GM19438 (cell line): Measurements from ENCODE around the gene DGKQ.
A peak's percentile ranks its signal among the peaks of the same experiment; 100 is the strongest.
"Not testable (repeated sequence)": the region's sequence is repeated elsewhere in the genome, so short reads cannot be mapped to it uniquely, and the experiment has no call there.

Experiments used
- ATAC-seq: cut with Tn5 transposase; IDR thresholded peaks from one replicate; pipeline ENCODE4 v1.9.1; 2021; ENCODE audit warnings: low read depth; ENCODE audit not compliant: unreplicated experiment

The DGKQ gene

DNA sequence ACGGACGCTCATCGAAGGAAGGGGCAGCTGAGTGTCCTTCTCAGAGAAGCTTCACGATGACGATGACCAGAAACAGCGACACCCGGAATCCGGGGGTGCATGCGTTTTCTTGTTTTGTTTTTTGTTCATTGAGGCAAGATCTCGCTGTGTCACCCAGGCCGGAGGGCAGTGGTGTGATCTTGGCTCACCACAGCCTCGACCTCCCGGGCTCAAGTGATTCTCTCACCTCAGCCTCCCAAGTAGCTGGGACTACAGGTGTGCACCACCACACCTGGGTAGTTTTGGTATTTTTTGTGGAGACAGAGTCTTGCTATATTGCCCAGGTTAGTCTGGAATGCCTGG is 19.8 kb downstream of the DGKQ start:
- ATAC-seq: no peak

- ATAC-seq: no peak
Observed at GRCh38 chr4:952881-953573, 20.3 kb downstream of the DGKQ start.

- ATAC-seq: no peak
Observed at GRCh38 chr4:951594-952468, 21.5 kb downstream of the DGKQ start.

- no peak for ATAC-seq
Observed at GRCh38 chr4:951186-951585, 22.2 kb downstream of the DGKQ start.

- no peak for ATAC-seq
Observed at GRCh38 chr4:950136-951020, 23.0 kb downstream of the DGKQ start.

DNA sequence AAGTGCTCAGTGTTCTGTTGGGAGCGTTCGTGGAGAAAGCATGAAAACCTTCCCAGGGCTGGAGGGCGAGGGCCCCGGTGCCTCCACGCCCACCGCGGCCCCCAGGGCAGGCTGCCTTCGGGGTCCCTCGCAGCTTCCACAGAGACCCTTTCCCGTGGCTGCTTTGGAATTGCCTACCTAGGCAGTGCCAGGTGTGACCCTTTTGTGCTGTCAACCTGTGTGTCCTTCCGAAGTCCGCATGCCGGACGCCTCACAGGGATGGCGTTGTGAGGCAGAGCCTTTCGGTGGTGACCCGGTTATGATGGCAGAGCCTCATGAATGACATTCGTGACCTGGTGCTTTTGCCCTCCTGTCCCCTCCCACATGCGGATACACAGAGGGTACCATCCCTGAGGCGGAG is 23.7 kb downstream of the DGKQ start:
- no peak for ATAC-seq

DNA sequence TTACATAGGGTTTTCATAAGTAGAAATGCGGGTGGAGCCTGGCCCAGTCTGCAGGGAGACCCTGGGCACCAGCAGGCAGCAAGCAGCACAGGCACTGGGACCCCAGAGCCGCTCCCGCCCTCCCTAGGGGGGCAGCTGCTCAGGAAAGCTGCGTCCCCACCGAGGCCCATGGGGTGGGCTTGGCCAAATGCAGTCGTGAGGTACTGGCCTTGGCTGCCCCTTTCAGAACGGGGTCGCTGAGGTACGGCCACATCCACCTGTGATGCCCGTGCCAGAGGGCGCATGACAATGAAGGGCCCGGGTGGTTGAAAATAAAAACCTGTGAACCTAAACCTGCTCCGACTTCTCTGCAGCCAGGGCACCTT is 24.5 kb downstream of the DGKQ start:
- ATAC-seq: no peak

DNA sequence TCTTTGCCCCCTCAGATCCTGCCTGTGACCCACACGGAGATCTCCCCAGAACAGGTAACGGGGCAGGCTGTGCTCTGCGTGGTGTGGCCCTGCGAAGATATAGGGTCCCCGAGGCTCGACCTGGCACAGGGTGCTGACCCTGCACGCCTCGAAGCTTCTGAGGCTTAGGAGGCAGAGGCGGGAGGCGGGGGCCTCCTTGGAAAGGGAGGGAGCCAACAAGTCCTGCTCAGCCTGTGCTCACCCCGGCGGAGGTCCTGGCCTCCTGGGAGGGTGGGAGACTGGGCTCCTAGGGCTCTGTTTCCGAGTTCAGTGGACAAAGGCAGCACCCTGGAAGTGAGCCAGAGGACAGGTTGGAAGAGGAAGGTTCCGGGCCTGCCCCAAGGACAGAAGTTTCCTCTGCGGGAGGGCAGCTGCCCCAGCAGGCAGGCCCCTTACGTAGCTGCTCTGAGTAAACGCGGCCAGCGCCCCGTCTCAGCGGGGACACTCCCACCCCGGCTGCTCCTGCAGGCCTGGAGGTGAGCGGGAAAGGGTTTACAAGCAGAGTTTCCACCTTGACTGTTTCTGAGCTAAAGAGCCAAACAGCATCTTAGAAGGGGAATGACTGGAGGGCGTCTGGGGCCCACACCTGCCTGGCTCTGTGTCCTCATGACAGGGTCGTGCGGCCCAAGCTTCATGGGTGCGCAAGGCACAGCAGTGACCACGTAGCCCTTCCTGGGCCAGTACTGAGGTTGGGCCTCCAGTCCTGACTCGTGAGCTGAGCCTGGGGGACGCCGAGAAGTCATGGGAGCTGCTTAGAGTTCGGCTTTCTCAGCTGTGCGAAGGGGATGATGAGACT is 25.1 kb downstream of the DGKQ start:
- ATAC-seq: no peak

DNA sequence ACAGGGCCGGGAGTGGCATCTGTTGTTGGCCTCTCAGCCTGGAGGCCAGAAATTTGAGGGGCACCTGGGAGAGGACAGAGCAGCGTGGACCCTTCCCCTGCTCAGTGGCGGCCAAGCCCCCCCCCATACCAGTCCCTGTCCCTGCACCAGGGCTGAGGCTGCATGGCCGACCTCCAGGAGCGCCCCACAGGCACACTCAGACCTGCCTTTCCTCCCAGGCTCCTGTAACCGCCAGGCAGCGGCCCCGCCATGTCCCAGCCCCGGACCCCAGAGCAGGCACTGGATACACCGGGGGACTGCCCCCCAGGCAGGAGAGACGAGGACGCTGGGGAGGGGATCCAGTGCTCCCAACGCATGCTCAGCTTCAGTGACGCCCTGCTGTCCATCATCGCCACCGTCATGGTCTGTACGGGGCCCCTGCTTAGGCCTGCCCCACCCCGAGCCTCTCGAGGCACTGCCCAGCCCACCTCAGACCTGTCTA is 25.8 kb downstream of the DGKQ start:
- no peak for ATAC-seq

DNA sequence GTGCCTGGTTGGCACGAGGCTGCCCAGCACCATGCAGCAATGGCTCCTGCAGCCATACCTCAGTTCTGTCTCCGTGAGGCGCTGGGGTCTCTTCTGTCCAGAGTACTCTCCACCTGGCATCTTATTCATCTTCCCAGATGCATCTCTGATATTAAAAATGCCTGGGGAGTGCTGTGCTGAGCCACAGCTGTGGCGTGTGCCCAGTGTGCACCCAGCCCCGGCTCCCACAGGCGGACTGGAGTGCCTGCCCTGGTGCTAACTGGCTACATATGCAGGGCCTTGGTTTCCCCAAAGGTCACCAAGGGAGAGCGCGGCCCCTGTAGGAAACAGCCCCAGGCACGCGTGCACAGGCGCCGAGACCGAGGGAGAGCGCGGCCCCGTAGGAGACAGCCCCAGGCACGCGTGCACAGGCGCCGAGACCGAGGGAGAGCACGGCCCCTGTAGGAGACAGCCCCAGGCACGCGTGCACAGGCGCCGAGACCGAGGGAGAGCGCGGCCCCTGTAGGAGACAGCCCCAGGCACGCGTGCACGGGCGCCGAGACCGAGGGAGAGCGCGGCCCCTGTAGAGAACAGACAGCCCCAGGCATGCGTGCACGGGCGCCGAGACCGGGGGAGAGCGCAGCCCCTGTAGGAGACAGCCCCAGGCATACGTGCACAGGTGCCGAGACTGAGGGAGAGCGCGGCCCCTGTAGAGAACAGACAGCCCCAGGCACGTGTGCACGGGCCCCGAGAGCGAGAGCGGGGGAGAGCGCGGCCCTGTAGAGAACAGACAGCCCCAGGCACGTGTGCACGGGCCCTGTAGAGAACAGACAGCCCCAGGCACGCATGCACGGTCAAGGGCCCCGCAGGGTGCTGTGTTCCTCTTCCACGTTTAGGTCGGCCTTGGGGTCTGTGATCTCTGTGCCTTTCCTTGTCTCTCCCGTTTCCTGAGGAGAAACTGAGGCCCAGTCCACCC is 26.6 kb downstream of the DGKQ start:
- no peak for ATAC-seq

GRCh38 chr4:946103-946450 is 27.3 kb downstream of the DGKQ start:
- no peak for ATAC-seq

DNA sequence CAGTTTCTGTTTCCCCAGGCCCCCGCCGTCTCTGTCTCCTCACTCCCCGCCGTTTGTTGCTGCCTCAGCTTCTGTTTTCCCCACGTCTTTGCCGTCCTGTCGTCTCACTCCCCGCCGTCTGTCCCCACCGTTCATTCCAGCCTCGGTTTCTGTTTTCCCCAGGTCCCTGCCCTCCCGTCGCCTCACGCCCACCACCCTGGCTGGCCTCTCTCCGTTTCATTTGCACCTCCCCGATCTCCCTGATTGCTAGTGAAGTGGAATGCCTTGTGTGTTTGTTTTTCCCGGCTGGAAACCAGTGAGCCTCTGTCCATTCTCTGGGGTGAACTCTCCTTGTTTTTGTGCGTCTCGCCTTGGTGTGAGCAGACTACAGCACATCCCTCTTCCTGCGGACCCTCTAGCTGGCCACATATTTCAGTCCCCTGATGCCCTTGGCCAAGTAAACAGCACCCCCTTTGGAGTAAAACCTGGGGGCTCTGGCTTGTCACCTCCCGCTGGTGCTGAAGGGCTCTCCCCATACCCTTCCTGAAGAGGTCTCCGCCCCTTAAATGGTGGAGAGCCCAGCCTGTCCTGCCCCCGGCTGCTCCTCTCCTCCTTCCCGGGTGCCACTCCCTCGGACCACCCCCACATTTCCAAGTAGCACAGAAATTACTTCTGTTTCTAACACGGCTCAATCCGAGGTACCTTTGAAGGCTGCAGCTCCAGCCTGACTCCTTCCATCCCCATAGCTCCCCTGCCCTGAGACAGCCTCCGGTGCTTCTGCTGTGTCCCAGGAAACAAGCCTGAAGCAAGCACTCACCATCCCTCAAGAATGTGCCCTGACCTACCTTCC is 27.9 kb downstream of the DGKQ start:
- no peak for ATAC-seq

DNA sequence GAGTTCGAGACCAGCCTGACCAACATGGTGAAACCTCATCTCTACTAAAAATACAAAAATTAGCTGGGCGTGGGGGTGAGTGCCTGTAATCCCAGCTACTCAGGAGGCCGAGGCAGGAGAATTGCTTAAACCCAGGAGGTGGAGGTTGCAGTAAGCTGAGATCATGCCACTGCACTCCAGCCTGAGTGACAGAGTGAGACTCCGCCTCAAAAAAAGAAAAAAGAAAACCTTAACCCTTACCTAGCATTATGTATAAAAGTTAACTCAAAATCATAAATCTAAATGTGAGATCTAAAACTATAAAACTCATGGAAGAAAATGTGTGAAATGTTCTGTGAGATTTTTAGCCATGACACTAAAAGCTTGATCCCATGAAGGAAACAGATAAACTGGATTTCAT is 33.9 kb downstream of the DGKQ start:
- not testable (repeated sequence) for ATAC-seq

- ATAC-seq: peak; percentile 6
Observed at GRCh38 chr4:932713-933070, 40.7 kb downstream of the DGKQ start.

GRCh38 chr4:931960-932712 is 41.2 kb downstream of the DGKQ start, which contains the start of the genes GAK and TMEM175:
Gene GAK, minus strand, starts transcription at chr4:932316. Its CDS starts 129 bp downstream, at chr4:932187.
Gene TMEM175, plus strand, starts transcription at chr4:932460. Its CDS starts 15,280 bp downstream, at chr4:947740.
- ATAC-seq: peak; percentile 75

DNA sequence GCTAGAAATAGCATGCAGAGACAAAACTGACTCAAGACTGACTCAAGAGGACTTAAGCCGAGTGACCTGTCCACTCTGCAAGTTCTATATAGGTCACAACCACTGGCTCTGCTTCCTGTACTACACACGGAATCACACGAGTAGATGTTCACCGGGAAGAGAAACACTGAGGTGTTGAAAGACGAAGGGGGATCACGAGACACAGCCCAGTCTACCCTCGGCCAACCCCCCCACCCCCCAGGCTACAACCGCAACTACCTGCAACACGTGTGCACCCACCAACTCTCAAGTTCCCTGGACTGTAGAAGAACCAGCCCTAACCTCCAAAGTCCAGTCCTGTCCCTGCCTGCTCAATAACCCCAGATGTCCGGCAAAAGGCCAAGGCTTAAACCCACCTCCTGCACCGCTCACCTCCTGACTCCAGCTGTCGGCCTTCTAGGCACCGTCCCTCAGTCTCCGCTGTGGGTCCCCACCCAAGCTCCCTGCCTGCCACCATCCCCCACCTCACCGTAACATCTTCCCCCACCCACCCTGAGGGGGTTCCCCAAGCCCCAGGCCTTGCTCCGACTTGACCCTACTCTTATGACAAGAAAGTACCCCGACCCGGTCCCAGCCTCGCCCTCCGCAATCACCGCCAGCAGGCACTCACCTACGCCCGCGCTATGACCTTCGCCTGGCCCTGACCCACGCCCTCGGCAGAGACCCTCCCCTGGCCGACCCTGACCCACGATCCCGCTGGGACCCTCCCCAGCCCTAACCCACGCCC is 42.0 kb downstream of the DGKQ start:
- ATAC-seq: no peak

GRCh38 chr4:930827-931193 is 42.6 kb downstream of the DGKQ start:
- ATAC-seq: no peak
